Stimulated activated CD8-positive, alpha-beta memory T cell treated with anti-CD3 and anti-CD28 coated beads, Interleukin-15, amount 100 ng/mL, for 48 hours (primary cell): ENCODE measurements around the gene ADIPOR2.
"Not testable (repeated sequence)": the region's sequence is repeated elsewhere in the genome, so short reads cannot be mapped to it uniquely, and the experiment has no call there.

ENCODE experiments used
- DNase-seq, 2 donors: peaks; one replicate each; pipeline ENCODE4 v3.0.0-alpha.2; 2020; ENCODE audit warnings: low read depth in 2 of 2

ADIPOR2 gene

DNA sequence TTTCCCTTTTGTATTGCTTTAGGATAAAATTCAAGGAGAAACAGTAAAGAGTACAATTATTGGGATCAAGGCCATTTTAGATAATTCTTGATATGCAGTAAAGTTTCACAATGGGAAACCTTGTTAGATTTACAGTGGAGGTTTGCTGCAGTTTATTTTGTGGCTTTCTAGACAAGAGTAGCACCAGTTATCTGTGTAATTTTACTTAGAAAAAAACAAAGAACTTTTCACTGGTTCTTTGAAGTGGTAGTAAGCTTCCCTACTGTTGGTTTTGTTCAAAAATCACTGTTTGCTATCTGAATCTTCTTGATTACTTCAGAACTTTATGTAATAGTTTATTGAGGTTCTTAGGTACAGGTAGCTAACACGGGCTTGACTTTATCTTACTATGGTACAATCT, 42.0 kb downstream of the ADIPOR2 start:
- no peak for DNase-seq

DNA sequence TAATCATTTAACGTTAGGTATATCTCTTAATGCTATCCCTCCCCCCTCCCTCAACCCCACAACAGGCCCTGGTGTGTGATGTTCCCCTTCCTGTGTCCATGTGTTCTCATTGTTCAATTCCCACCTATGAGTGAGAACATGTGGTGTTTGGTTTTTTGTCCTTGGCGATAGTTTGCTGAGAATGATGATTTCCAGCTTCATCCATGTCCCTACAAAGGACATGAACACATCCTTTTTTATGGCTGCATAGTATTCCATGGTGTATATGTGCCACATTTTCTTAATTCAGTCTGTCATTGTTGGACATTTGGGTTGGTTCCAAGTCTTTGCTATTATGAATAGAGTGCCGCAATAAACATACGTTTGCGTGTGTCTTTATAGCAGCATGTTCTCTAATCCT, 42.8 kb downstream of the ADIPOR2 start:
- not testable (repeated sequence) for DNase-seq

DNA sequence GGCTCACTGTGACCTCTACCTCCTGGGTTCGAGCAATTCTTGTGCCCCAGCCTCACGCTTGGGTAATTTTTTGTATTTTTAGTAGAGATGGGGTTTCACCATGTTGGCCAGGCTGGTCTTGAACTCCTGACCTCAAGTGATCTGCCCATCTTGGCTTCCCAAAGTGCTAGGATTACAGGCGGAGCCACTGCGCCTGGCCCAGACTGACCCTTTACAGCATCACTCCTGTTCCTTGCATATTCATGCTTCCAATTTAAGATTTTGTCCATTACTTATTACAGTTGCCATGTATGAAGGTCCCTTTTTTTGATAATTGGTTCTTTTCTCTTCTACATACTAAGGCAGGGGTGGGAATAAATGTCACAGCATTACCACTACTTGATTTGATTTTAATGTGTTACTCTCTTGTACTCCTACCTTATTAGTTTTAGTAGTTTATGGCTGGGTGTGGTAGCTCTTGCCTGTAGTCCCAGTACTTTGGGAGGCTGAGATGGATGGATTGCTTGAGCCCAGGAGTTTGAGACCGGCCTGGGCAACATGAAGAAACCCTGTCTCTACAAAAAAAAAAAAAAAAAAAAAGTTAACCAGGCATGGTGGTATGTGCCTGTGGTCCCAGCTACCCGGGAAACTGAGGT, 46.9 kb downstream of the ADIPOR2 start:
- no peak for DNase-seq

DNA sequence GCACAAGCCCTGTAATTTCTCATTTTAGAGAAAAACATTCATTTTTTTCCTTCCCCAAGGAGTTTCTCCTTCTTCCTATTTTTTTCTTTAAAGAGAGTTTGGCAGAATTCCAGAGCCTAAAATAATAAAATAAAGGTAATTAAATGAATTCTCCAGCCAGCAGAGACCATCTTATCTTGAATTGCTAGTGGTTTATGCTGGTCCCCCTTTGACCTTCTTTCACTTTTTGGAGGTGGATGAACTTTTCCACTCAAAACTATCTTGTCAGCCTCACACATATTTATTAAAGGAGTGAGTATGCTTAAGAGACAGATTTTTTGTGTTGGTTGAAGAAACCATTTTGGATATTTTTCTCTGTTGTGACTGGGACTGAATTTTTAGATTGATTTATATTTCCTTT, 47.6 kb downstream of the ADIPOR2 start:
- no peak for DNase-seq

DNA sequence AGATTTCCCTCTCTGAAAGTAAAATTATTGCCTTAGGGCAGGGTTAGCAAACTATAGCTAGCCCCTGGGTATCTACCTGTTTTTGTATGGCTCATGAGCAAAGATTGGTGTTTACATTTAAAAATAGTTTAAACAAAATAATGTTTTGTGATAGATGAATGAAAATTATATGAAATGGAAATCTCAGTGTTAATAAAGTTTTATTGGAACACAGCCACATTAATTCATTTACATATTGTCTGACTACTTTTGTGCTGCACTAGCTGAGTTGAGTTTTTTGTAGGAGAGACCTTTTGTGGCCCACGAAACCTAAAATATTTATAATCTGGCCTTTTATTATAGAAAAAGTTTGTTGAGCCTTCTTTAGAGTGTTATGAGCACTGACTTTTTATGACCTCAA, 48.5 kb downstream of the ADIPOR2 start:
- DNase-seq, result no peak

DNA sequence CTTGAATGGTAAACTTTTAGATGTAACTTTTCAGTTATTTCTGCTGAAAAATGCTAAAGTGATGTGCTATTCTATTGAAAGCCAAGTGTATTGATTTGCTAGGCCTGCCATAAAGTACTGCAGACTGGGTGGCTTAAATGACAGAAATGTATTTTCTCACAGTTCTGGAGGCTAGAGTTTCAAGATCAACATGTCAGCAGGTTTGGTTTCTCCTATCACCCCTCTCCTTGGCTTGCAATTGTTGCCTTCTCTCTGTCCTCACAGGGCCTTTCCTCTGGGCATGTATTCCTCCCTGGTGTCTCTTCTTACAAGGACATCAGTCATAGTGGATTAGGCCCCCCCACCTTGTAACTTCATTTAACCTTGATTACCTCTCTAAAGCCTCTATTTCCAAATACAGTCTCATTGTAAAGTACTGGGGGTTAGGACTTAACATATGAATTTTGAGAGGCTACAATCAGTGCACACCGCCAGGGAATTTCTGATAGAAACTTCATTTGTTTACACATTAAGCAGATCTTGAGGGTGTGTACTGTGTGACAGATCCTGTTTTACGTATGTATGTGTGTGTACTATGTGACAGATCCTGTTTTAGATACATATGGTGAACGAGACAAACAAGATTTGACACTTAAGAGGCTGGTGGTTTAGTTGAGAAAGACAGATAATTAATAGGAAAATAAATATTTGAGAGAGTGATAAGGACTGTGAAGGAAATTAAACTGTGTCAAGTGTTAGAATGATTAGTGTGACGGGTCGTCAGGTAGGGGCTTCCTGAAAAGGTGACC, 49.5 kb downstream of the ADIPOR2 start:
- DNase-seq, result no peak

DNA sequence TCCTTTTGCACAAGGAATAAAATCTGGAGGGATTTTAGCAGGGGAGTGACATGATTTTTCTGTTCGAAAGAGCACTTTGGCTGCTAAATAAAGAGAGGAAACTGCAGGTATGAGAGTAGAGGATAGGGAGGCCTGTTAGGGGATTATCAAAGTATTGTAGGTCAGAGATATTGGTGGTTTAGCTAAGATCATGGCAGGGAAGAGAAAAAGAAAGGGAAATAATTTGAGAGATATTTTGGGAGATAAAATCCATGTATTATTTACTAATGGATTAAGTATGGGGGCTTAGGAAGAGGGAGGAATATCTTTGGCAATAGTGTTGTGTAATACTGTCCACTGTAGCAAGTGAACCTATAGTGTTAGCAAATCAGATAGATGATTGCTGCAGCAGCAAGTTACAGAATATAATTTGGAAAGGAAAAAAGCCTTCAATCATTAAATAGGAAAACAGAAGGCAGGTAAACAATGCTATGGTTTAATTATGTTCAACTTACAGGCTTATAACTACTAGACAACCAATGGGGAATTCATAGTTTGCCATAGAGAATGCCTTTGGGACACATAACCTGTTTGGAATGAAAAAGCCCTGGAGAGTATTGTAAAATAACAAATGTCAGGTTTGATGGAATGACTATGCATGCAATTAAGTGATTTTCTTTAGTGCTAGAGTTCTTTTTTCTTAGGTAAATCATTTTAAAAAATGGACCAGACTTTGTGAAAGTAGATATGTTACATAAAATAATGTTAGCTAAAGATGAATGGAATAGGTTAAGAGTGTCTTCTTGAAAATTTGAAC, 50.5 kb downstream of the ADIPOR2 start:
- DNase-seq, result no peak

DNA sequence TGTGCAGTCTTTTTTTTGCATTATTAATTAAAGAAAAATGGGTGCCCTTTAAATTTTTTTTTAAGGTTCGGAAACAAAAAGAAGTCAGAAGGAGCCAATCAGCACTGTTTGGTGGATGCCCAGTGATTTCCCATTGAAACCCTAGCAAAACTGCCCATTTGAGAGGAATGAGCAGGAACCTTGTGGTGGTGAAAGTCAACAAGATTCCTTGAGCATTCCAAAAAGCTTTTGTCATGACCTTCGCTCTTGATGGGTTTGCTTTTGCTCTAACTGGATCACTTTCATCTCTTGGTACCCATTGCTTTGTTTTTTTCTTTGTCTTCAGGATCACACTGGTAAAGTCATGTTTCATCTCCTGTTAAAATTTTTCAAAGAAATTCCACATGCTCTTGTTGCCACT, 54.1 kb downstream of the ADIPOR2 start:
- no peak for DNase-seq

DNA sequence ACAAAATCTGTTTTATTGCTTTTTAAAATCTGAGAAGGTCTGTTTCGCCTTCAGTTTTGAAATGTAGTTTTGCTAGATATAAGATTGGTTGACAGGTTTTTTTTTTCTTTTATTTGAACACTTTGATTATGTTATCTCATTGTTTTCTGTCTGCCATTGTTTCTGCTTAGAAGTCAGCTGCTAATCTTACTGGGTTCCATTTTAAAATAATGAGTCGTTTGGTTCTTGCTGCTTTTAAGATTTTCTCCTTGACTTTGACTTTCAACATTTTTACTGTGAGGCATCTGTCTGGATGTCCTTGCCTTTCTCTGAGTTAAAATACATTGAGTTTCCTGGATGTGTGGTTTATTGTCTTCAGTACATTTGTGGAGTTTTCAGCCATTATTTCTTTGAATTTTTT, 56.7 kb downstream of the ADIPOR2 start:
- DNase-seq, result no peak

DNA sequence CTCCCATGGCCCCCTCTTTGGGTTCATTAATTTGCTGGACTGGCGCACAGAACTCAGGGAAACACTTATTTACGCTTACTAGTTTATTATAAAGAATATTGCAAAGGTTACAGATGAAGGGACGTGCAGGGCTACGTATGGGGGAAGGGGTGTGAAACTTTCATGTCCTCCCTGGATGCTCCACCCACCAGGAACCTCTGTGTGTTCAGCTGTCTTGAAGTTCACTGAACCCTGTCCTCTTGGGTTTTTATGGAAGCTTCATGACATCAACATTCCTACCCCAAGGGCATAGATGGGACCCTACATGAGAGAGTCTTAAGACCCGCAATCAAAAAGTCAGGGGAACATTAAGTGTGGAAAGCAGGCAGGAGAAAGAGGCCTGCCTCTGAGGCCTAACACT, 58.1 kb downstream of the ADIPOR2 start:
- DNase-seq, result no peak

DNA sequence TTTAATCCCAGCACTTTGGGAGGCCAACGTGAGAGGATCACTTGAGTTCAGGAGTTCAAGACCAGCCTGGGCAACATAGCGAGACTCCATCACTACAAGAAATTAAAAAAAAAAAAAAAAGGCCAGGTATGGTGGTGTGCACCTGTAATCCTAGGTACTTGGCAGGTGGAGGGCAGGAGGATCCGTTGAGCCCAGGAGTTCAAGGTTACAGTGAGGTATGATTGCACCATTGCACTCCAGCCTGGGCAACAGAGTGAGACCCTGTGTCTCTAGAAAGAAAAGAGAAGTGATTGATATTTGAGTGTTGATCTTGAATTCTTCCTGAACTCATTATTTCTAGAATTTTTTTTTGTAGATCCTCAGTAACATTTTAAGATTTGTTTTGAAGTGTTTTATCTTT, 59.4 kb downstream of the ADIPOR2 start:
- DNase-seq, result no peak

DNA sequence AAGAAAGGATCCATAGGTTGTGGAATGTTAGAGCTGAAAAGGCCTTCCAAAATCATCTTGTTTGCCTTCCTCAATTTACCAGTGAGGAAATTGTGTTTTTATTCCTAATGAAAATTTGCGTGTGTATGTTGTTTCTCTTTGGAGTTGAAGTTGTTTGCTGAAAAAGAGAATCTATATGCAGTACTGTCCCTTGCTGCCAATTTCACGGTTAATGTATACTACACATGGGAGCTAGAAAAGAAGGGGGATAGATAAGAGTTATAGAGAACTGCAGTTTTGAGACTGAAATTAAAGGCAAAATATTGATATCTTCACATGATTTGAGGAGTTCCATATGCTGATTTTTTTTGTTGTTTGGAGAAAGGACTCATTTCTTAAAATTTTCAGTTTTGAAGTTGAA, 67.5 kb downstream of the ADIPOR2 start:
- no peak for DNase-seq

DNA sequence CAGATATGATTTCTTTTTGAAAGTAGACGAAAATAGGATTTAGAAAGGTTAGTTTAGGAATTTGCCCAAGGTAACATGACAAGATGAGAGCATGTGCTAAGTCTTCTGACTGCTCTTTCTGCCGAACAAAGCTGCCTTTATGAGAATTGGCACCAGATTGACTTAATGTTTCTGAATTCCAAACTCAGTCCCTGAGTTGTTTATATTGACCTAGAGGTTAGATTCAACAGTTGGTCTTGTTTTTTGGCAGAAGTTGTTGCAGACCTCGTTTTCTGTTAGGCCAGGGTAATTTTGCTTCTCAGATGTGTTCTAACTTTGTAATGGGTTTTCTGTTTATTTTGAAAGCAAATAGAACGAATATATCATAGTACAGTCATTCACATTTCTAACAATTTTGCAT, 68.0 kb downstream of the ADIPOR2 start:
- no peak for DNase-seq

DNA sequence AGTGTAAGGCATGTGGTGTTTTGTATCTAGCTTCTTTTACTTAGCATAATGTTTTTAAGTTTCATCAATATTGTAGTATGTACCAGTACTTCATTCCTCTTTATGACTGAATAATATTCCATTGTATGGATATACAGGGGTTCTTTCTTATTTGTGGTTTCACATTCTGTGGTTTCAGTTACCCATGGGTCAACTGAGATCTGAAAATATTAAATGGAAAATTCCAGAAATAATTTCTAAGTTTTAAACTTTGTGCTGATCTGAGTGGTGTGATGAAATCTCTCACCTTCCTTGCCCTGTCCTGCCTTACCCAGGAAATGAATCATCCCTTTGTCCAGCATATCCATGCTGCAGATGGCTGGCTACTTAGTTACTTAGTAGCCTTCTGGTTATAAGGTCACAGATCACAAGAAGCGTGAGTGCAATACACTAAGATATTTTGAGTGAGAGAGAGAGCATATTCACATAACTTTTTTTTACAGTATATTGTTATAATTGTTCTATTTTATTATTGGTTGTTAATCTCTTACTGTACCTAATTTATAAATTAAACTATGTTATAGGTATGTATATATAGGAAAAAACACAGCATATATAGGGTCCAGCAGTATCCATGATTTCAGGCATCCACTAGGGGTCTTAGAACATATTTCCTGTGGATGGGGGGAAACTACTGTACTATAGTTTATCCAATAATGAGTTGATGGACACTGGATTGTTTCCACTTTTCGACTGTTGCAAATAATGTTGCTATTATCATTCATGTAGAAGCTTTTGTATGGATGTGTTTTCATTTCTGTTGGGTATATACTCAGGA, 69.9 kb downstream of the ADIPOR2 start:
- DNase-seq, result no peak

DNA sequence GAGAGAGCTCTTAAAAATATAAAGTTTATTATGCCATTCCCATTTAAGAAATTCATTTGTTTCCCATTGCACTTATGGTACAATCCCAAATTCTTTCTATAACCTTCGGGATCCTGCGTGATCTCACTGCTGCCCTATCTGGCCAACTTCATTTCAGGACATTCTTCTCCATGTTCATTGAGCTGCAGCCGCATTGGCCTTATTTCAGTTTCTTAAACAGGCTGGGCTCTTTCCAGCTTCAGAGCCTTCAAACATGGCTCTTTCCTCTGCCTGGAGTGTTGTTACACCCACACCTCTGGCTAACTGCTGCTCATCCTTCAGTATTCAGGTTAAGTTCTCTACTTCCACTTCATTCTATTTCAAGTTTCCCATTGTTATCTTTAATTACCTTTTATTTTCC, 71.0 kb downstream of the ADIPOR2 start:
- no peak for DNase-seq

DNA sequence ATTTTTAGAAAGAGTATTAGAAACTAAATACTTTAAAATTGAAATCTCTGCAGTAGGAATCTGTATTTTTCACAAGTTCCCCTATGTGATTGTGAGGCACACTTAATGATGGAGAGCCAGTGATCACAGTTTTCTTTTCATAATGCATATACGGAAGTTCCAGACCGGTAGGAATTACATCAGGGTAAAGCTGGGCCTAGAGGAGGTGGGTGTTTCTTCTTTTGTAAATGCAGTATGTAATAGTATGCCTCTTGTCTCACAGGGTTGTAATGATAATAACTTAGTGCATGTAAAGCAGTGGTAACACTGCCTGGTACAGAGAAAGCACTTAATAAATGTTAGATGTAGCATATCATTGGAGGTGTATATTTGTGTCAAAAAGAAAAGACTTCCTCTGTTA, 72.3 kb downstream of the ADIPOR2 start:
- DNase-seq, result no peak

DNA sequence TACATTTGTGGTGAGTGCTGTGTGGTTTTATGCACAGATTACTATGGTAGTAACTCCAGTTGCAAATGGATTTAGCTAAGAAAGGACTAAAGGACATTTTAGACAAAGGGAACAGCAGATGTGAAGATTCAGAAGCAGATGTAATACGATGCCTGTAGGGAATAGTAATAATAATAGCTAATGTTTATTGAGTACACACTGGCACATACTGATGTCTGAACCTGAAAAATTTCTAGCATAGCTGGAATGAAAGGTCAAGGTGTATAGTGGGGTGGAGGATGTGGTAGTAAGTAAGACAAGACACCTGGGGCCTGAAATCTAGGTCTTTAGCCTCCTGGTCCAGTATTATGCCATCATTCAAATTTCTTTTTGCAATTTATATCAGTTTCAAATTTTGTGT, 75.2 kb downstream of the ADIPOR2 start:
- no peak for DNase-seq

DNA sequence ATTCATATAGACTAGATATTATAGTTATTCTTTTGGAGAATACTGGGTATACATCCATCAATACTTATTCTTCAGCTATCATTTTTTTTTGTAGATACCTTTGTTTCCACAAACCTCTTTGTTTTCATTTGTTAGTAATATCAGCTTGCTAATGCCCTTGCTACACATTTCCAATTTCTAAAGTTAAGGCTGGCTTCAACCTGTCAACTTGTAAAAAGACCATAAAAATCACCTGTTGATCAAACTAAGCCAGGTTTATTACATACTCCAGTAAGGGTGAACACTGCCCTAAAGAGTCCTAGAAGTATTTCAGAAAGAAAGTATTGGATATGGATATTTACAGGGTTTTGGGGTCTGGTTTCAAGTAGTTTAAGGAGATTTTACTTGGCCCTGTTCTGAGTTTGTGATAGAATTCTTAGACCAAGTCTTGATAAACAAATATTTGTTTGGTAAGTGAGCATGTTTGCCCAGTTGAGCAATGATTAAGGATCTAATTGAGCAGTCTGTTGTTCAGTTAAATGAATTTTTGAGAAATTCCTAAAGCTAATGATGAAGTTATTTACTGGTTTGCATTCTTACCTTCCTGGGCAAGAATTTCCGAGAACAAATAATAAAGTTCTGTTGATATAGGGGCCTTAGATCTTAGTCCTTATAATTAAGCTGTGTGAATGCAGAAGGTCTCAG, 76.7 kb downstream of the ADIPOR2 start:
- DNase-seq, result no peak

DNA sequence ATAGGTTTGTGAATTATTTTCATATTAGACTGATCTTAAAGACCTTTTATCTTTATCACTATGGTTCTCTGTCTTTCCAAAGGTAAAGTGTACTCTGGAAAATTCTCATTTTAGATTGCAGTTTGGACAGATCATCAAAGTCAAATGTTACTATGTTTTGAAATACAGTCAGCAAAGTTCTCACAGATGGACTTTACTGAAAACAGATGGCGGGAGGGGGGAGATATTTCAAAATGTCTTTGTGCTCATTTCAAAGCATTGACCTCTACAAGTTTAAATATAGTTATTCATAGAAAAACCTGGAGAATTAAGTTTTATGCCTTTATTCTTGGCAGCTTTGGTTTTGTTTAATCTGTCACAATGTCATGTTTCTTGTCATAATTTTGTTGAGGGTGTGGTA, 77.7 kb downstream of the ADIPOR2 start:
- DNase-seq, result no peak

DNA sequence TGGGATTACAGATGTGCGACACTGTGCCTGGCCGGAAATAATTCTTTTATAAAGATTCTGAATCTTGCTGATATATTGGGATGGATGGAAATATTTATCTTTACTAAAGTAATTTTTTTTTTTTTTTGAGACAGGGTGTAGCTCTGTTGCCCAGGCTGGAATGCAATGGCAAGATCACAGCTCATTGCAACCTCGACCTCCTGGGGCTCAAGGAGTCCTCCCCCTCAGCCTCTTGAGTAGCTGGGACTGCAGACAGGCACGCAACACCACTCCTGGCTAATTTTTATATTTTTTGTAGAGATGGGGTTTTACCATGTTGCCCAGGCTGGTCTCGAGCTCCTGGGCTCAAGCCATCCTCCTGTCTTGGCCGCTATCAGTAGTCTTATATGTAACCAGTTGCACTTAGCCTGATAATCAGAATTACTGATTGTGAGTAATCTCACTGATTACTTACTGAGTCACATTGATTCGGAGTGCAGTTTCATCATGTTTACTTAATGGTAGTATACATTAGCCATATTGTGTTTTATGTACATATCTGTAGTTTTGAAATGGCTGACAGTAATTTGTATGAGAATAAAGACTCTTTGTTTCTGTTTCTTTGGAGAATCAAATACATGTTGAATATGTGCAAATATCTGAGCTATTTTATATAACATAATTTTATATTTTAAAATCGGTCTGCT, 79.1 kb downstream of the ADIPOR2 start:
- no peak for DNase-seq
